NCI-H1436 (cell line): ENCODE data around the gene IKZF2.
A peak's percentile ranks its signal among the peaks of the same experiment; 100 is the strongest.

Experiments used
- DNase-seq: peaks from one replicate; lab custom pipeline; 2025; lab: John Stamatoyannopoulos, UW

IKZF2 gene

DNA sequence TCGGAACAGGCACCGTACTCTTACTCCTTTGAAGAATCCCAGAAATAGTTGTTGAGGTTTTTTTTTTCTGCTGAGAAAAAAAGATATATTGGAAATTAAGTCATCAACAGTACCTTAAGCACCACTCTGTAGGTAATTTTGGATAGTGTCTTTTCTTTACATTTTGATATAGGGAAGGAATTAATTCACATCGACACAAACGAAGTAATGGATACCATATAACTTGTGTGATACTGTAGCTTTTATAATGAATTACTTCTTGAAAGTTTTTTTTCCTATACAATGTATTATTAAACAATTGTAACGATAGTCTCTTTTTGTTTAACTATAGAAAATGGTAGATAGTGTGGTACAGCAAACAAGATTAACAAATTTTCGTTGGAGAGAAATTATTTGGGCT lies 1.5 kb upstream of the IKZF2 start:
- DNase-seq: no peak

DNA sequence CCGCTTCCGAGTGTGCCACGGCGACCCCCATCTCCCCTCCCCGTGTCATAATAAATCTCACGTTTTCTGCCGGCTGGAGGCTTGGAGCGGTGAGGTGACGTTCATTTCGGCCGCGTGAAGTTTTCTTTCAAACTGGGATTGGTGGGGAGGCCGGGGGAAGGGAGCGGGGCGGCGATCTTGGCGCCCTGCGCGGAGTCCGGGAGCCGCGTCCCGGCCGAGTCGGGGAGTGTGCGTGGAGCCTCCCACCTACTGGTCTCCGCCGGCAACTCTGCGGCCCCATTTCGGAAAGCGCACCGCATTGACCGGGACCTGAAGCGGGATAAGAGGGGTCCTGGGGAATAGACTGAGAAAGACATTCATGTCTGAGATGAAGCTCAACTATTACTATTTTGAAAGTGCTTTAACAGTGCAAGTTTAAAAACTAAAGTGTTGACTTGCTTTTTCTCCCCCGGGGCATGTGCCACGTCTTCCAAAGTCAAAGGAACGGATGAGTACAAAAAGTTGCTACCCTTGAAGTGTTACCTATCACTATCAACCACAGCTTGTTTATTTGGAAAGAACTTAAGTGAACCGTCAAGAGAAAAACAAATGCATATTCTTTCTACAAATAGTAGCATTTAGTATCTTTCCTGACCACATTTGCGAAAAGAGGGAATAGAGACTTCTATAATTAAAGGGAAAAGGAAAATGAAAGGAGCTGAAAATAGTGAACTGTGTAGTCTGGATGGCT lies 818 bp upstream of the IKZF2 start:
- no peak for DNase-seq

DNA sequence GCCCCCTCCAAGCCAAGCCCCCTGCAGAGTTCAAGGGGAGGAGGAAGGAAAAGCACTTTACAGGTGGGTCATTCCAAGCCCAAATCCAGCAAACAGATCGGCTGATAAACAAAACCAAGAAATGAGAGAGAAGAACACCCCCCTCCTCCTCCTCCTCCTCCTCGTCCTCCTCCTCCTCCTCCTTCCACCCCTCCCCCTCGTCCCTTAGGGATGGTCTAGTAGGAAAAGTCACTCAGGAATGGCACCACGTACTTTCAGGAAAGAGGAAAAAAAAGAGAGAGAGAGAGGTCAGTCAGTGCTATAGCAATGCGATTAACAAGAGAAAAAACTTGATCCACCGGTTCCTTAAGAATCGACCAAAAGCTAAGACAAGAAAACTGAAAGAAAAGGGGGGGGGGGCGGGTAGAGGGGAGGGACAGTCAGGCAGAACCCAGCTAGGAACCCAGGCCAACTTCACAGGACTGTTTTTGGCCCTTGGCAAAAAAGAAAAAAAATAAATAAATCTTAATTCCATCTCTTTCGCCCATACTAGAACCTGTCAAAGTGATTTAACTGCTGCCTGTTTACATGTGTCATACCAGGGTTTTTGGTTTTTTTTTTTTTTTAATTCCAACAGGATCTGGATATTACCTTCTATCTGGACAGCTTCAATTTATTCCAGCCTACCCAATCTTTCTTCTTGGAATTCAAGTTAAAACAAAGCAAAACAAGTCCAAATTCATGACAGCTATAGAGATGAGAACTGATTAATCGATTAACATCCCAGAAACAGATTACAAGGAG lies 906 bp downstream of the IKZF2 start:
- DNase-seq: no peak

DNA sequence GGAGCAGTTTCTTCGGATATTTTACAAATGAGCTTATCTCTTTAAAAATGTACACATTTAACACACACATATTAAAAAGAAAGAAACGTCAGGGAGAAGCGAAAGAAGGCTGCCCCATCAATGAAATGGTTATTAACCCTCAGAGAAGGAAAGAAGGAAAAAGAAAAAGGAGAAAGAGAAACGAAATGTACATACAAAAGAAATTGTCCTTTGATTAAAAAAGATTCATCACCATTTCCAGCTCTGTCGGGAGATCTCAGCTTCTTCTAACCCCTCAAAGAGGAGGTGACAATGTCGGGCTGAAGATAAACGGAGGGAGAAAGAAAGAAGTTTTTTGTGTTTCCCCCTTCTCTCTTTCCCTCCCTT lies 1.5 kb downstream of the IKZF2 start:
- DNase-seq: no peak

DNA sequence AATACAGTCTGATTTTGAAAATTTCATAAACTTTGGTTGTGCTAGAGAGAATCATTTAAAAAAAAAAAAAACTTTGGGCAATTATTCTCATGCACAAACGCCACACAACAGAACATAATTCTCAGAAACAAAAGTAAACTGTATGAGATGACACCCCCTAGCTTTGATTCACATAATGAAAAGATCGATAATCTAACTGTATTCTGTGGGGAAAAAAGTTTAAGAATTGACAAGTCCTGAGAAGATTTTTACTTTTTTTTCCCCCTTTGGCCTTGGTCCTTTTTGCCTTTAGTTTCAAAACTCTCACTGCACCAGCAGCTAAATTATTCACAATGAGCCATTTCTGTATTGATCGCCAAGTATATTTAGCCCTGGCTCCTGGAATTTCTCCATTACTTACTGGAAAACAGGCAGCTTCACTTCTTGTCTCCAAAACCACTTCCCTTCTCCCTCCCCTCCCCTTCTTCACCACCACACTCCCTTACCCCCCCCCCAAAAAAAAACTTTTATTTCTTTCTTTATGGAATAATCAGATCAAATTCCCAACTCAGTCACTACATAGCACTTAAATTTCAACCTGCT lies 2.0 kb downstream of the IKZF2 start:
- DNase-seq: no peak

DNA sequence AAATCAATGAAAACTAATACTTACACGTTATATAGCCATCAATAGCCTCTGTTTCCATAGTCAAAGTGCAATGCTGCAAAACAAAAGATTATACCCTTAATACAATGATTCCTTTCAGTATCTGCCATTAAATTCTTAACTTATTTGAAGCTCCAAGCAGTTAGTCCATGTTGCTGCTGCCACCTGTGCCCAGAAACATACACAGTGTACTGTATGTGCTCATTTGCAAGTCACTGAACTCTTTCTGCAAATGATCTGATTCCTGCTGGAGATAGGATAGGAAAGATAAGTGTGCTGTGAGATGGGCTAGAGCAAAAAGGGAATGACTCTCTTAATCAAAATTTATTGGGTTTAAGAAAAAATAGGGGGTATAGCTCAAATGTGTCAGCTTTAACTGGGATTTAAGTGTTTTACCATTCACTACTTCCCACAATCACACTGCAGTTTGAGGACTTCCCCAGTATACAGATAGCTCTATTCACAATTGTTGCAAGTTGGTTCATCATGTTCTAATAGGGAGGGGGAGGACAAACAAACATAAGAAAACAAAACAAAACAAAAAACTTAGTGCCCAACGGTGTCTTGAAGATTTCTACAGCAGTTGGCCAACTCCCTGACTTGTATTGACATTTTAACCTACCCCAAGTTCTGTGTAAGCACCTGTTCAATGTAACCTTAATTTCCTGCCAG lies 2.7 kb downstream of the IKZF2 start:
- DNase-seq: no peak

DNA sequence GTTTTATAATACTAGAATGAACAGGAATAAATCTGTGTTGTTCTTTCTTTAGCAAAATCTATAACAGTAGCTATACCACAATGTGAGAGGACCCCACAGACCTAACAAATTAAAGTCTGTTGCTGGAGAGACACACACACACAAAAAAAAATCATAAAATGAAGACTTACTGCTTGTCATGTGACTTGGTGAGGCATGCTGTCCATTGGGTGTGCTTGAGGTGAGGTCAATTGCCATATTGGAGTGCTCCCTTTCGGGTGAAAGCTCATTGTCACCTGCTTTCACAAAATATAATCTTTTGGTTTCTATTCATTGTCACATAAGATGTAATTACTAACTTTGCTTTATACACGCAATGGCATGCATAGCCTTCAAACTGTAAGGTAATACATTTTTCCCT lies 3.9 kb downstream of the IKZF2 start:
- no peak for DNase-seq

DNA sequence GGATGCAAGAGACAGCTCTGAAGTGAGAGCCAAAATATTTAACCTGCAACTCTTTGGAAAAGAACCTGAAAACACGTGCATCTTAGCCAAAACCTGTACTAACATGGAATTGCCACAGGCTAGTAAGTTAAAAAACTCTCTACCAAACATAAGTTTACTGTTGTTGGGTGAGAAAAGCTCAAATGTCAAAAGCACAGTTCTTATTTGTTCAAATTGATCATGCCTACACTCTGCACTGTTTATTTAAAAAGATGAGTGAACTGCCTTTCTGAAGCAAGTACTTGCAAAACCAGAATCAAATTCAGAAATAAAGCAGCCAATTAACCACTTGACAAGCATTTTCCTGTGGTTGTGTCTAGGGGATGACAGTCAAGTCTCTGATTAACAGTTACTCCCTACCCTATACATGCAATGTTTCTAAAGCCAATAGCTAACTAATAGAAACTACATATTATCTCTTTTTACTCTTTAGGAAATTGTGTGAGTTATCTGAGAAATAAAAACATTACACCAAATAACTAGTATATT lies 5.6 kb downstream of the IKZF2 start:
- DNase-seq: no peak

DNA sequence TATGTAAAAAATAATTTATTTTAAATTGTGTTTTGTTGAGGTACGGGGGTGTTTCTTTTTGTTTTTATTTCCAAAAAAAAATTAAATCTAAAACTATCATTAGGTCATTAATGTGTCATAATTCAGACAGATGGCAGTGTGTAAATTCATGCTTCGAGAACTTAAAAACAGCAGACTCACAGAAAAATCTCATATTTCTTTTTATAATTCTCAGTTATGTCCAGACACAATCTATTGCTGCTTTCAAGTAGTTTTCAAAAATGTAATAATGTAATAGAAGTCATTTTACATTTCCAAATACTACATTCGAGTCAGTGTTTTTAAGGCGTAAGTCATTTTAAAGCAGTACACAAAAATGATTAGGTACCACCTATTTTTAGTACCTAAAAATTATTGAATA lies 14.3 kb downstream of the IKZF2 start:
- no peak for DNase-seq

DNA sequence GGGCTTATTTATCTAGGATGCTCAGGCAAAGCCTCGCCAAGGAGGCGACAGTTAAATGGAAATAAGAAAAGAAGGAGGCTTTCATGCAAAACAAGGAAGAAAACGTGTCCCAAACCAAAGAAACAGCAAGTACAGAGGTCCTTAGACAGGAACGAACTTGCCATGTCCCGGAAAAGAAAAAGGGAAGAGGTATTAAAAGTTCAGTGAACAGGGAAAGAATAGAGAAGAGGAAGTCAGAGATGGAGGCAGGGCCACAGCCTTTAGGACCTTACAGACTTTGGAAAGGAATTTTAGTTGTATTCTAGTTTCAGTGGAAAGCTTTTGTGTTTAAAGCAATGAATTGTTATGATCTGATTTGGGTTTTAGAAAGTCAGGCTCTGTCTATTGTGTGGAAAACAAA lies 22.1 kb downstream of the IKZF2 start:
- DNase-seq: no peak

DNA sequence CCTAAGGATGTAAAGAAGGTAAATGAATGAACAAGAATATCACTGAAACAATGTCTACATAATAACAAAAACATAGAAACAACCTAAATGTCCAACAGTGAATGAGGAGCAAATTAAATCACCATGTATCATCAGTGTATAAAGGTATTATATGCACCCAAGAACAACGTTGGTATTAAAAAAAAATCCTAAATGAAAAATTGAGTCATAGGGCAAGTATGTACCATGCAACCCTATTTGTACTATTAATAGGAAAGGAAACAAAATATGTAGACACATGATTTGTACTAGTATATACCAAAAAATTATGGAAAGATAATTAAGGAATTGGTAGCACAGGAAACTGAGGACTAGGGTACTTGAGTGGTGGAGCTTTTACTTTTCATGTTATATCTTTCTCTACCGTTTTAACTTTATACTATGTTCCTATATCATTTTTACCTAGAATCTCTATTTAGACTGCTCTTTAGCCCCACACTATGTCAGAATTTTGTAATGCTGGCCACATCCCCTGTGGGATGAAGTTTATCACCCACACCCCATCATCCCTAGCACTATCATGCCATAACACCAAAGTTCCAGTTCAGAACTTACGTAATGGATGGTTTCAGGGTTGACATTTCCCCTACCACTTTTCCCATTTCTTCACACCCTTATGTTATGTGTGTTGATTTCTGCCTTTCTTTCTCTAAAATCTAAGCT lies 25.6 kb downstream of the IKZF2 start:
- DNase-seq: no peak

DNA sequence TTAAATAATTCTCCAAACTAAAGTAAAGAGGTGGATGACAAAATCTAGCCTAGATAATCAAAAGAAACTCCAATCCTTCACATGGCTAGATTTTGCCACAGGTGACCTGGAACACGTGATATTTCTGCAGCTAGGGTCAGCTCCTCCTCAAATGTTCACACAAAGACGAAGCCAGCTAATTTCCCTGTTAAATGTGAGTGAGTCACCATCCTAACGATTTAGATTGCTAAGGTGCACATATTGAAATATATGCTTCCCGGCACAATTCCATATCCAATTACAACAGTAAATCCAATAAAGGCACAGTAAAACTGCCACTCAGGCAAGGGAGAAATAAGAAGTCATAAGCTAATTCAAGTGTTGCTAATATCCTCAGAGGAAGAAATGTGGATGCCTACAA lies 28.7 kb downstream of the IKZF2 start:
- DNase-seq: peak; percentile 22

DNA sequence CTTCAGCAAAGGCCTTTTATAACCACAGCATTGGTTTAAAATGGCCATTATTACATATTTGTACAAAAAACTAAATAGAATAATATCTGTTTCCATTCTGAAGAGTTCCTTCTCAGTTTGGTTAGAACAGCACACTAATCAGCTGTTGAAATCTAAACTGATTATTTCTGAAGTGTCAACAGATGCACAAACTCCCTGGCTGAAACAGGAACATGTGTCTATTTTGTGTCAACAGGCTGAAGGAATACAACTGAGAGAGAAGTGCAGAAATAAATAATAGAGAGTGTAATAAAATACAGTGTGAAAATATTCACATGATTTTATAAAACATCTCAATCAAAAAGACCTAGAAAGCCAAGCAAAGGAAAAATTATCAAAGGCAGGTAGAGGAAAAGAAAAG lies 29.7 kb downstream of the IKZF2 start:
- DNase-seq: no peak

DNA sequence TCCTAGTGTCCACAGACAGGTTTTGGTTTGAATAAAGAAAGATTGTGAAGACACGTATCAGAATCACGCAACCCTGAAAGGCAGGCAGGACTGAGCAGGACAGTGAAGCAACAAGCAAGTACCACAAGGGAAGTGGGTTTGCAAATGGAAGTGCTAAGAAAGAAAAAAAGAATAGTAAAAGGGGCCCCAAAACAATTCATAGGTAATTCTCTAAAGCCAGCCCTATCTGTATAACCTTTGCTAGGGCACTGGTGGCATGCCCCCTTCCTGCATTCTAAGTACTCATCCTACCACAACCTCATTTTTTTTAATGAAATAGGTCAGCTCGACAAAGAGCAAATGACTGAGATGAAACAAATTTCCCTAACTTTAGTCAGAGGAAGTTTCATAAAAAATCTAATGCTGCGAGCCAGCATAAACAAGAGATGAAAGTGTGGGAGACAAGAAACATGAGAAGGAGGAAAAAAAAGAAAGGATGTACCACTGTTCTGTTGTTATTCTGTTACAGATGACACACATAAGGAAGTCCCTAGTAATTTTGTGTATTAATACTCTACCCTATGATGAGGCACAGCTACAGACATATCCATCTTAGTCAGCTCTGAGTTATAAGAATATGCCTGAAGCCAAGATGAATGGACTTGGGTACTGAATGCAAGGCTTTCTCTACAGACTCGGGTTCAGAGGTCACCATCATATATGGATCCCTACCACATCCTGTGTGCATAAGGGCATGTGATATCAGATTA lies 32.2 kb downstream of the IKZF2 start:
- no peak for DNase-seq

DNA sequence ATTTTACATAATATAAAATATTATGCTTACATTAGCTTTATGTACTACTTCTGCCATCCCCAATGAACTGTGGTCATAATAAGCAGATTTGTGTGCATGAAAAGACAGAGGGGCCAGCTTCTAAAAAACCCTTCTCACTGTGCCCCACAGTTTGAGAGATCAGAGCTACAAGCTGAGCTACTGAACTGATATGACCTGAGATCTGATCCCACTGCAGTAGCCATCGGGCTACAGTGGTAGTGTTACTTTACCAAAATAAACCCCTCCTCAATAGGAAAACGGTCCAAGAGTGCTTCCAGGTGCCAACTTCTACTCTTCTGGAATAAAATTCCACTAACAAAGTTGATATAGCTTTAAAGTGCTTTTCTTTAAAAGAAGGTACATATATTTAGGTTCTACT lies 43.1 kb downstream of the IKZF2 start:
- no peak for DNase-seq

DNA sequence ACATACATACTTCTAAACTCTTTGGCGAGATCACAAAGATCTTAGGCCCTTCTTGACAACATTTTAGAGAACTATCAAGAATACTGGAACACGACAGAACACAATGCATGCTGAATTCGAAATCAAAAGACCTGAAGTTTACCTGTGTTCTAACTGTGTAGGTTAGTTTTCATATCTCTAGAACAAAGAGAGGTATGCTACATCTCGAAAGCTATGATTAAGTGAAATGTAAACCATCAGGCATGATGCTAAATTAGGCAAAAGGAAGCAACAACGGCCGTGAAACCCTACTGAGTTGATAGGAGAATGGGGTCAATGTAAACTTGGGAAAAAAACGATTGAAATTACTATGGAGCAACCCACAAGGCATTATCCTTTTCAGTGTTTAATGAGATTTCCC lies 43.7 kb downstream of the IKZF2 start:
- no peak for DNase-seq

DNA sequence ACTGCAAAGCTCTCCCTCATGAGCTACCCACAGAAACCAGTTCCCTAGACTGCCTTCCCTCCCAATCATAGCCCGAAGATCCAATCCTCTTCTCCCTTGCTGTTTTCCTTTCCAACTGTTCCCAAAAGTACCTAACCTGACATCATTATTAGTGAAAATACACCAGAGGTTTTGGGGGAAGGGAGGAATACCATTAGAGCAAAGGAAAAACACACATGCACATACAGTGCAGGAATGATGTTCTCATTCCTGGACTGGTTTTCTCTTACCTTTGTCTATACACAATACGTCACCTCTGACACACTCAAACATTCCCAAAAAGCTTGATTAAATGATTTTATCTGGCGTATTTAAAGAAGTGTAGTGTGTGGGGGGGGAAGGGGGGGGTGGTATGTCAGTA lies 46.2 kb downstream of the IKZF2 start:
- no peak for DNase-seq

DNA sequence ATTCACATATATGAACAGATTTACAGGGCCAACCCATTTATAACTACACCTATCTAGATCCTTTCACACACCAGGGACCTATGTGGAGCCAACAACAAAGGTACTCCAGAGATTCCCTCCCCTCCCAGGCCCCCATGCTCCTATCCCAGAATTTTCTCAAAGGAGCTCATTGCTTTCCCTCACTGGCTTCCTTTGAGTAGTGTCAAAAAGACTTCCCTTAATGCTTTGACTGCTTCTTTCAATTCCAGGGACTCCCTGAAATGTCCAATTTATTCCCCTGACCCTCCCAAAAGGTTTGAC lies 46.6 kb downstream of the IKZF2 start:
- no peak for DNase-seq

DNA sequence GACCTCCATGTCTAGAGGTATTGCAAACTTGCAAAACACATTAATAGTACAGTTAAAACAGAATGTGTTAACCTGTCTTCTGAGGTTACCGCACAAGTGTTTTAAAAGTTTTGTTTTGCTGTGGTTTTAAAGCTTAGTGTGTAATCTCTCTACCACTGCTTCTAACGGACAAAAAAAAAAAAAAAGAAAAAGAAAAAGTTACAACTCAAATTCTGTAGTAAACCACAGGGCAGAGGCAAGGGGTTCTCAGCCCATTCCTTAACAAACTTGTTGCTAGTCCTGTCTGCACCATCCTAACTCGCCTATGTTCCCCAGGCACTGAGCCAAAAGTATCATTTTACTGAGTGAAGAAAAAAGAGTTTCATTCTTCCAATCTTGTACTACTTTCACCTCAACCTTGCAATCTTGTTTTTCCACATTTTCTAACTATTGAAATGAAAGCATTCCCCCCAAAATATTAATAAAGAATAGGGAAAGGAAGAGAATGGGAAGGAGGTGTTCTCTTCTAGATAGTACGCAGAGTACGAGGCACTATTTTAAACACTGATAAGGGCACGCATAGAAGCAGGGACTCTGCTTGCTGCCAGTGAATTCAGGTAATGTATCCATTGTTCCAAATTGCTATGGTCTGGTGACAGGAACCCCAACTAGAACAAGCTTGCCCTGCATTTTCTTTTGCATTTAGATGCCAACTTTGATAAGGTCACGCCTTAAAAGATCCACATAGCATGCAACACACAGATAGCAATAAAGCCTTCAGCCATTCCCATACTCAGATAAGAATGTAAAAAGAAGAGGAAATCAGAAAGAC lies 47.1 kb downstream of the IKZF2 start:
- DNase-seq: no peak

DNA sequence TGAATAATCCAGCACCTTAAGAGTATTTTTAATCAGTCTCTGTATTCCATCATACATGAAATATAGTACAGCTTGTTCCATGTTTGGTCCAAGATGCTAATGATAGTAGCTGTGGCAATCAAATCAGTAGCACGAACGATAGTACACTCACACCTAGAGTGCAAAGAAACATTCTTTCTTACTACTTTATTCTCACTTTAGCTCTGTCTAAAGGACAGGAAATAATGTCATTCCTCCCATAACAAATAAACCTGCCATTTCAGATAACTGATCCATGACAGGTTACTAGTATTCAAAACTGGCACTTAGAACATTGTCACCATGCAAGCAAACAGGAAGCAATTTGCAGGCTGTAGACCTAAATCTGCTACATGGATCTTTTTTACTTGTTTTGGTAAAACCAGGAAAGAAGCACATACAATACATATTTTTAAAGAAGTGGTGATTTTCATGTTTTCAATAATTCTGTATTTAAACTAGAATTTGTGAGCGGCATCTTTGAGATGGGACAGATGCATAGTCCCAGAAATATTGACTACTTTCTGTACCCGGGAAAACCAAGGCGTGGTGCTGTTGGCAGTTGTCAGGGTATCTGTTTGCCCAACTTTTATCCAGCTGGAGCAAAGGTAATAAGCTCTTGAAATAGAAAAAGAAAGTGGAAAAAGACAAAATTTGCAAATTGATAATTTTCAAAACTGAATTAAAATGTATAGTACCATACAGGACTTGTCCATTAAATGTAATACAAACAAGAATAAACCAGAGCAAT lies 49.5 kb downstream of the IKZF2 start:
- no peak for DNase-seq
